CD4-positive, alpha-beta T cell treated with Interleukin-6 for 4 hours (primary cell): ENCODE data around the gene RAPGEF5.

Source experiments
- DNase-seq: peaks from one replicate; pipeline ENCODE4 v3.0.0-alpha.2; 2020; ENCODE audit warnings: mixed read lengths

RAPGEF5 gene

GRCh38 chr7:22210355-22210754 lies 146.6 kb downstream of the RAPGEF5 start:
- no peak for DNase-seq

GRCh38 chr7:22208799-22209198 lies 148.2 kb downstream of the RAPGEF5 start:
- DNase-seq = no peak

- no peak for DNase-seq
Measured at GRCh38 chr7:22207724-22208225, 149.2 kb downstream of the RAPGEF5 start.

- DNase-seq = no peak
Measured at GRCh38 chr7:22205631-22206030, 151.3 kb downstream of the RAPGEF5 start.

GRCh38 chr7:22204312-22204711 lies 152.6 kb downstream of the RAPGEF5 start:
- DNase-seq = no peak

GRCh38 chr7:22202141-22202540 lies 154.8 kb downstream of the RAPGEF5 start:
- no peak for DNase-seq

GRCh38 chr7:22201186-22201880 lies 155.6 kb downstream of the RAPGEF5 start:
- DNase-seq = no peak

GRCh38 chr7:22200777-22201176 lies 156.2 kb downstream of the RAPGEF5 start:
- DNase-seq = no peak

- DNase-seq = no peak
Measured at GRCh38 chr7:22200238-22200637, 156.7 kb downstream of the RAPGEF5 start.

- DNase-seq = no peak
Measured at GRCh38 chr7:22197376-22197775, 159.6 kb downstream of the RAPGEF5 start.

- no peak for DNase-seq
Measured at GRCh38 chr7:22196429-22196828, 160.5 kb downstream of the RAPGEF5 start.

- DNase-seq = no peak
Measured at GRCh38 chr7:22195397-22196172, 161.4 kb downstream of the RAPGEF5 start.

- no peak for DNase-seq
Measured at GRCh38 chr7:22194658-22195273, 162.2 kb downstream of the RAPGEF5 start.

GRCh38 chr7:22193450-22193983 lies 163.4 kb downstream of the RAPGEF5 start:
- DNase-seq = no peak

GRCh38 chr7:22192801-22193200 lies 164.2 kb downstream of the RAPGEF5 start:
- no peak for DNase-seq

GRCh38 chr7:22190736-22191135 lies 166.2 kb downstream of the RAPGEF5 start:
- no peak for DNase-seq

- DNase-seq = no peak
Measured at GRCh38 chr7:22189741-22190140, 167.2 kb downstream of the RAPGEF5 start.

GRCh38 chr7:22189230-22189629 lies 167.7 kb downstream of the RAPGEF5 start:
- DNase-seq = no peak

GRCh38 chr7:22187691-22188348 lies 169.1 kb downstream of the RAPGEF5 start:
- no peak for DNase-seq

- DNase-seq = no peak
Measured at GRCh38 chr7:22185559-22185958, 171.4 kb downstream of the RAPGEF5 start.

GRCh38 chr7:22184549-22185199 lies 172.3 kb downstream of the RAPGEF5 start:
- no peak for DNase-seq

GRCh38 chr7:22183522-22184280 lies 173.3 kb downstream of the RAPGEF5 start:
- no peak for DNase-seq
